ENCODE results near the gene WDR1. TPM values are rescaled to one million over a fixed set of nuclear protein-coding genes. Genes with fewer than 3 reads are reported as not detected.

WDR1 gene
- total RNA-seq, 2 experiments from 2014 or later, result 77.6 to 152 TPM

DNA sequence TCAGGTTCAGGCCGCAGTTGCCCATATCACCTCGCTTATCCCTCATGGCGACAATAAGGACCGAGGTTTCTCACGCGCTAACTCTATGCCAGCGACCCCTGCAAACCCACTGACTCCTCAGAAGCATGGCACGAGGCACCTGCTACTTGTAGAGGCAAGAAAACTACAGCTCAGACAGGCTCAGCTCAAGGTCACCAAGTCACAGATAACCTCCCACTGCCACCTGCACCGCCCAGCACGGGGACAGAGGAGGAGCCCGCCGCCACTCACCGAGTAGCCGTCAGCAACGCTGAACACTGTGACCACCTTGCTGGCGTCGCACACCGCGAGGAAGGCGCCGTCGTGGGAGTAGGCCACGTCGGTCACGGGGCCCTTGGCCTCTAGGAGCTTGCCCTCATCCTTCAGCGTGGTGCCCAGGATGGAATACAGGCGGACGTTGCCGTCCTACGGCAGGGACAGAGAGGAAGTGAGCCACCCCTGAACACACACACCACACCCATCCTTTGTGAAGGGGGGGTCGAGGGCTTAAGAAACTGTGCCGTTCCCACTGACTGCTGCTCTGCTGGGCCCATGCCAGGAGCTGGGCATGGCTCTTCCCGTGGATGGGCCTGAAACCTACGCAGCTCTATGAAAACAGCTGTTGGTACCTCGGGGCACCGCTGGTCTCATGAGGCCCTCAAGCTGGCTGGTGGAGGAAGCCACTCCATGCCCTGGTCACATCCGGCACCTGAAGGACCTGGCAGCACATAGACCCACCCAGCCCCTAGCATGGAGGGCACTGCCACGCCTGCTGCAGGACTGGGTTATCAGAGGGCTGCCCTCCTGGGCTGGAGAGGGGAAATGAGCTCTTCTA, 38.9 kb downstream of the WDR1 start:
- Histone ChIP-seq H3K9me3 (ENCODE audit: low read length) (no peaks in the 10 kb centered on the region), H3K36me3 (ENCODE audit: insufficient read depth, low read length) (peaks cover 96% of the 10 kb centered on the region), H3K79me2 (ENCODE audit: insufficient read depth, low read depth, low read length) (no peaks in the 10 kb centered on the region), H2AFZ (ENCODE audit: low read length) (no peak overlapping the region), H4K20me1 (ENCODE audit: insufficient read depth, low read length) (no peaks in the 10 kb centered on the region), H3K27ac (ENCODE audit: low read depth, low read length, poor library complexity, severe bottlenecking) (no peak overlapping the region), H3K4me2 (ENCODE audit: low read length) (no peak overlapping the region), H3K9me2 (ENCODE audit: insufficient read depth, low read length) (no peaks in the 10 kb centered on the region), H3K4me1 (ENCODE audit: insufficient read depth, low read length, poor library complexity, severe bottlenecking) (no peaks in the 10 kb centered on the region), H3K4me3 (ENCODE audit: low read depth, low read length, poor library complexity, severe bottlenecking) (no peak overlapping the region)
- TF ChIP-seq EZH2phosphoT487 (IDR thresholded peaks at IDR 0.05; ENCODE audit: borderline replicate concordance, low read depth, low read length), result no peak
- TF ChIP-seq, protein P1, sequence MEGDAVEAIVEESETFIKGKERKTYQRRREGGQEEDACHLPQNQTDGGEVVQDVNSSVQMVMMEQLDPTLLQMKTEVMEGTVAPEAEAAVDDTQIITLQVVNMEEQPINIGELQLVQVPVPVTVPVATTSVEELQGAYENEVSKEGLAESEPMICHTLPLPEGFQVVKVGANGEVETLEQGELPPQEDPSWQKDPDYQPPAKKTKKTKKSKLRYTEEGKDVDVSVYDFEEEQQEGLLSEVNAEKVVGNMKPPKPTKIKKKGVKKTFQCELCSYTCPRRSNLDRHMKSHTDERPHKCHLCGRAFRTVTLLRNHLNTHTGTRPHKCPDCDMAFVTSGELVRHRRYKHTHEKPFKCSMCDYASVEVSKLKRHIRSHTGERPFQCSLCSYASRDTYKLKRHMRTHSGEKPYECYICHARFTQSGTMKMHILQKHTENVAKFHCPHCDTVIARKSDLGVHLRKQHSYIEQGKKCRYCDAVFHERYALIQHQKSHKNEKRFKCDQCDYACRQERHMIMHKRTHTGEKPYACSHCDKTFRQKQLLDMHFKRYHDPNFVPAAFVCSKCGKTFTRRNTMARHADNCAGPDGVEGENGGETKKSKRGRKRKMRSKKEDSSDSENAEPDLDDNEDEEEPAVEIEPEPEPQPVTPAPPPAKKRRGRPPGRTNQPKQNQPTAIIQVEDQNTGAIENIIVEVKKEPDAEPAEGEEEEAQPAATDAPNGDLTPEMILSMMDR (conservative IDR thresholded peaks at IDR 0.05; ENCODE audit: low read length), result no peak
- BruUV-seq (replicated peaks), result no TSS peak
- ChIA-PET POLR2A (interaction anchor here (0.5 kb wide), 1 partner anchor 926 kb away, joined by 3 read pairs; no protein-coding TSS in a partner anchor), CTCF (ENCODE audit: unreplicated experiment) (no interaction called here)
- no peak for DNase-seq (ENCODE audit: low spot score)
- intact Hi-C loops (cut with micrococcal nuclease; ENCODE audit: unreplicated experiment), result no loop called here

DNA sequence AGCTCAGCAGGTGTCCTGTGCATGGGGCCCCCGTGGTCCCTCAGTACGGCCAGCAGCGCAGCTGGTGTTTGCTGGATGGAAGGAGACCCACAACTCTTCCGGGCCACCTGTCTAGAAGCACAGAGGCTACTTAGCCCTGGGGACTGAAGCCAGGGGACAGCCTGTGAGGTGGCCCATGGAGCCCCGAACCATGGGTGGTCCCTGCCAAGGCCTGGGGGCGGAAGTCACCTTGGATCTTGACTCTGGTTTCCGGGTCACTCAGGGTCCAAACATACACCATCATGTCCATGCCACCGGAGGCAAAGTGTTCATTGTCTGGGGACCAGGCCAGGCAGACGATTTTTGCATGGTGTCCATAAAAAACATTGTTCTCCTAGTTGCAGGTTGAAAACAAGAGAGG, 39.5 kb downstream of the WDR1 start:
- H3K4me3 ChIP-seq (ENCODE audit: low read depth, low read length, poor library complexity, severe bottlenecking), result no peak overlapping the region
- TF ChIP-seq, protein P1 (conservative IDR thresholded peaks at IDR 0.05; ENCODE audit: low read length), result no peak
- TF ChIP-seq EZH2phosphoT487 (IDR thresholded peaks at IDR 0.05; ENCODE audit: borderline replicate concordance, low read depth, low read length), result no peak
- DNase-seq (ENCODE audit: low spot score), result no peak
- H3K4me2 ChIP-seq (ENCODE audit: low read length), result no peak overlapping the region
- BruUV-seq (replicated peaks), result no TSS peak
- no peaks in the 10 kb centered on the region for H4K20me1 ChIP-seq (ENCODE audit: insufficient read depth, low read length)
- H3K79me2 ChIP-seq (ENCODE audit: insufficient read depth, low read depth, low read length), result no peaks in the 10 kb centered on the region
- intact Hi-C loops (cut with micrococcal nuclease; ENCODE audit: unreplicated experiment), result no loop called here
- no peaks in the 10 kb centered on the region for H3K9me2 ChIP-seq (ENCODE audit: insufficient read depth, low read length)
- H3K9me3 ChIP-seq (ENCODE audit: low read length), result no peaks in the 10 kb centered on the region
- peaks cover 96% of the 10 kb centered on the region for H3K36me3 ChIP-seq (ENCODE audit: insufficient read depth, low read length)
- ChIA-PET CTCF (ENCODE audit: unreplicated experiment) (no interaction called here), POLR2A (no interaction called here)
- H3K27ac ChIP-seq (ENCODE audit: low read depth, low read length, poor library complexity, severe bottlenecking), result no peak overlapping the region
- no peaks in the 10 kb centered on the region for H3K4me1 ChIP-seq (ENCODE audit: insufficient read depth, low read length, poor library complexity, severe bottlenecking)
- H2AFZ ChIP-seq (ENCODE audit: low read length), result no peak overlapping the region

DNA sequence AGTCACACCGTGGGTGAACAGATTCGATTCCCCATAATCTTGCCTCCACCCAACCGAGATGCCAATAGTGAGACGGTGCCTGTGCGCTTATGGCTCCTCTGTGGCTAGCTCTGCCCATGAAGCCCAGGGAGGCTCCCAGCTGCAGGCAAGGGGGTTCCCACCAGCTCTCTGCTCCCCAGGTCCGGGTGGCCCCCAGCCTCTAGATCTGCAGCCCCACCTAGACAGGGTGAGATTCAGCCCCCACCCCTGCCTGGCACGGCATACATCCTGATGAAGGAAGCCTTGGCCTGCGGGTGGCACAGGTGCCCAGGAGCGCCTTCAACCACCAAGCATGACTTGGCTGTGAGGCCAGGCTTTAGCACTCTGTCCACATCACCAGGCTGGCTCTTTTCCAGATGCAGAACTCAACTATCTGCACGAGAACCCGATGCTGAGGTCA, 40.6 kb downstream of the WDR1 start:
- POLR2A ChIA-PET, result no interaction called here
- H4K20me1 ChIP-seq (ENCODE audit: insufficient read depth, low read length), result no peaks in the 10 kb centered on the region
- H3K79me2 ChIP-seq (ENCODE audit: insufficient read depth, low read depth, low read length), result no peaks in the 10 kb centered on the region
- CTCF ChIA-PET (ENCODE audit: unreplicated experiment), result no interaction called here
- no peak overlapping the region for H3K27ac ChIP-seq (ENCODE audit: low read depth, low read length, poor library complexity, severe bottlenecking)
- no TSS peak for BruUV-seq (replicated peaks)
- intact Hi-C loops (cut with micrococcal nuclease; ENCODE audit: unreplicated experiment), result no loop called here
- no peak overlapping the region for H3K4me3 ChIP-seq (ENCODE audit: low read depth, low read length, poor library complexity, severe bottlenecking)
- TF ChIP-seq EZH2phosphoT487 (IDR thresholded peaks at IDR 0.05; ENCODE audit: borderline replicate concordance, low read depth, low read length), result no peak
- TF ChIP-seq, protein P1 (conservative IDR thresholded peaks at IDR 0.05; ENCODE audit: low read length), result no peak
- H2AFZ ChIP-seq (ENCODE audit: low read length), result no peak overlapping the region
- peaks cover 90% of the 10 kb centered on the region for H3K36me3 ChIP-seq (ENCODE audit: insufficient read depth, low read length)
- no peaks in the 10 kb centered on the region for H3K9me2 ChIP-seq (ENCODE audit: insufficient read depth, low read length)
- no peak for DNase-seq (ENCODE audit: low spot score)
- no peak overlapping the region for H3K4me2 ChIP-seq (ENCODE audit: low read length)
- H3K4me1 ChIP-seq (ENCODE audit: insufficient read depth, low read length, poor library complexity, severe bottlenecking), result no peaks in the 10 kb centered on the region
- H3K9me3 ChIP-seq (ENCODE audit: low read length), result no peaks in the 10 kb centered on the region
